Lung (tissue), 12 donors: Measurements from ENCODE around the gene DTNBP1. TPM values are rescaled to one million over a fixed set of nuclear protein-coding genes. Genes with fewer than 3 reads are reported as not detected.

Experiments
- ATAC-seq: fragments of 200-7000 bp; cut with Tn5 transposase; one replicate; pipeline ENCODE4 v1.9.1; 2020; ENCODE audit warnings: moderate number of reproducible peaks; ENCODE audit not compliant: insufficient read depth, low FRiP score
- DNase-seq, 3 donors: peaks; one replicate each; pipeline ENCODE4 v3.0.0-alpha.2; 2013 to 2017
- H3K27ac ChIP-seq, 2 donors: one replicate each; pipeline ENCODE4 v1.5.1; 2013; ENCODE audit warnings: mild to moderate bottlenecking in 2 of 2, moderate library complexity in 2 of 2, control low read depth in 1 of 2, inconsistent platforms in 1 of 2, low read depth in 1 of 2, low read length in 1 of 2
- H3K27me3 ChIP-seq, 3 donors: one replicate each; pipeline ENCODE4 v1.5.1; 2013; ENCODE audit warnings: low read length in 2 of 3; ENCODE audit not compliant: control insufficient read depth in 3 of 3, insufficient read depth in 3 of 3
- H3K36me3 ChIP-seq, 4 donors: one replicate each; pipeline ENCODE4 v1.5.1; 2013; ENCODE audit warnings: low read length in 4 of 4, mild to moderate bottlenecking in 1 of 4, moderate library complexity in 1 of 4; ENCODE audit not compliant: control insufficient read depth in 4 of 4, insufficient read depth in 4 of 4
- H3K4me1 ChIP-seq, 5 donors: one replicate each; pipeline ENCODE4 v1.5.1; 2013; ENCODE audit warnings: low read length in 5 of 5, mild to moderate bottlenecking in 2 of 5, moderate library complexity in 1 of 5; ENCODE audit not compliant: control insufficient read depth in 5 of 5, insufficient read depth in 5 of 5
- H3K4me3 ChIP-seq: one replicate; pipeline ENCODE4 v1.5.1; 2013; ENCODE audit warnings: mild to moderate bottlenecking, control low read depth, moderate library complexity
- H3K9ac ChIP-seq, 2 donors: one replicate each; pipeline ENCODE4 v1.5.1; 2013; ENCODE audit warnings: low read length in 2 of 2, control low read depth in 1 of 2; ENCODE audit not compliant: insufficient read depth in 1 of 2
- H3K9me3 ChIP-seq, 4 donors: one replicate each; pipeline ENCODE4 v1.5.1; 2013; ENCODE audit warnings: low read length in 3 of 4, mild to moderate bottlenecking in 1 of 4, moderate library complexity in 1 of 4; ENCODE audit not compliant: control insufficient read depth in 4 of 4, insufficient read depth in 3 of 4
- CTCF ChIP-seq: IDR thresholded peaks from 2 replicates; pipeline ENCODE4 v1.5.1; 2012; ENCODE audit warnings: mild to moderate bottlenecking; ENCODE audit errors: control extremely low read depth, extremely low read depth
- WGBS, 2 donors: extraction: QIAGEN DNeasy Blood & Tissue Kit; methylation state at CpG; one replicate each; pipeline ENCODE4 v1.1.7; 2013; 5-methylcytosine and 5-hydroxymethylcytosine counted together
- polyA plus RNA-seq, 2 donors: library from polyadenylated mRNA; stranded (reverse); fragments of 200-250 nt; gene quantifications; one replicate each; pipeline ENCODE4 v1.2.1, GENCODE V29; 2013
- total RNA-seq, 2 donors: library from RNA; depleted of rRNA in 1 of 2; stranded (reverse); fragments of >200 nt in 1 of 2; gene quantifications; one replicate each; pipeline ENCODE4 v1.2.1, GENCODE V29; 2014 to 2021
- donor health status: control.
- donor health status: control.
- donor health status: Bipolar disorder and iron deficiency.
- donor health status: healthy.
- donor health status: DM: yes; HTN: yes; CAD: no.

Gene DTNBP1
- total and polyA plus RNA-seq, 4 donors, result 9.9 to 23.9 (median 20.5) TPM

- Histone ChIP-seq H3K27ac (peak overlapping the region in 1 of 2 donors; percentile 47), H3K4me1 (peaks cover 3 to 25% (median 13%) of the 10 kb centered on the region in 5 donors), H3K4me3 (no peak overlapping the region), H3K9me3 (no peaks in the 10 kb centered on the region), H3K36me3 (no peaks in the 10 kb centered on the region), H3K9ac (no peak overlapping the region), H3K27me3 (no peaks in the 10 kb centered on the region)
- ATAC-seq (no peak), DNase-seq (peak; percentile 32 to 77 (median 65))
- no peak for TF ChIP-seq CTCF
- WGBS, 2 donors, result 26 to 55% methylated on average over 9 of the region's 9 CpGs
Measured at GRCh38 chr6:15596186-15596896, 66.5 kb downstream of the DTNBP1 start.

GRCh38 chr6:15595461-15596173, 67.2 kb downstream of the DTNBP1 start:
- WGBS, 2 donors, result 19 to 26% methylated on average over 7 of the region's 7 CpGs
- TF ChIP-seq CTCF, result no peak
- peak overlapping the region; percentile 47 to 53 for H3K27ac ChIP-seq
- H3K36me3 ChIP-seq, result no peaks in the 10 kb centered on the region
- H3K4me3 ChIP-seq, result no peak overlapping the region
- H3K27me3 ChIP-seq, result no peaks in the 10 kb centered on the region
- ATAC-seq (peak; percentile 73), DNase-seq (peak in 2 of 3 donors; percentile 19 to 41)
- peaks cover 3 to 25% (median 13%) of the 10 kb centered on the region in 5 donors for H3K4me1 ChIP-seq
- H3K9me3 ChIP-seq, result no peaks in the 10 kb centered on the region
- H3K9ac ChIP-seq, result no peak overlapping the region

GRCh38 chr6:15594512-15595259, 68.1 kb downstream of the DTNBP1 start:
- 80 to 81% methylated on average over 7 of the region's 7 CpGs for WGBS, 2 donors

More at GRCh38 chr6:15594512-15595259, 68.1 kb downstream of the DTNBP1 start:
- Histone ChIP-seq H3K36me3 (no peaks in the 10 kb centered on the region), H3K27me3 (no peaks in the 10 kb centered on the region), H3K9ac (no peak overlapping the region), H3K9me3 (no peaks in the 10 kb centered on the region), H3K4me3 (no peak overlapping the region), H3K4me1 (peaks cover 3 to 25% (median 13%) of the 10 kb centered on the region in 5 donors), H3K27ac (peak overlapping the region; percentile 47 to 53)
- no peak for TF ChIP-seq CTCF
- no peak for ATAC-seq
- DNase-seq, result no peak
